ENCODE measurements around the gene MAB21L3.

GRCh38 chr1:116165572-116165971, 54.4 kb downstream of the MAB21L3 start:
- TF ChIP-seq CTCF (conservative IDR thresholded peaks at IDR 0.05; ENCODE audit: low read depth, low read length) (no peak), EZH2 (IDR thresholded peaks at IDR 0.05; ENCODE audit: borderline replicate concordance, low read depth, low read length, poor library complexity, severe bottlenecking) (no peak)

Data from A673 (cell line).